IMR-90 (cell line): ENCODE measurements around the gene CYB5A. TPM values are rescaled to one million over a fixed set of nuclear protein-coding genes. Genes with fewer than 3 reads are reported as not detected.

Source experiments
- ATAC-seq: fragments of 200-7000 bp; cut with Tn5 transposase; 2 replicates; pipeline ENCODE4 v1.9.1; 2020; ENCODE audit warnings: low read depth, mild to moderate bottlenecking, moderate library complexity
- BruUV-seq: library from RNA; stranded (reverse); fragments of 400-500 nt; replicated peaks from 2 replicates; lab custom pipeline; 2021; lab: Mats Ljungman, UMichigan
- CTCF ChIA-PET: fragments of 300-600 bp; formaldehyde crosslinking; extraction: SDS; loops from one replicate; lab custom pipeline; 2021; ENCODE audit warnings: antibody characterized with exemption; lab: Yijun Ruan, JAX
- POLR2A ChIA-PET: fragments of 300-600 bp; sonication (Branson Sonifier 250); formaldehyde crosslinking; loops from one replicate; lab custom pipeline; 2022; ENCODE audit warnings: antibody characterized with exemption; ENCODE audit not compliant: unreplicated experiment; lab: Charles Lee
- DNase-seq: peaks from one replicate; pipeline ENCODE4 v3.0.0; 2013
- H2AFZ ChIP-seq: replicated peaks from 2 replicates; pipeline ENCODE3; 2013; ENCODE audit warnings: low read length, mild to moderate bottlenecking; ENCODE audit not compliant: poor library complexity
- H2AK5ac ChIP-seq: 2 replicates; pipeline ENCODE4 v1.6.1; 2013; ENCODE audit warnings: low read depth, low read length, inconsistent platforms
- H2AK9ac ChIP-seq: replicated peaks from 2 replicates; pipeline ENCODE3; 2013; ENCODE audit warnings: mild to moderate bottlenecking, low read depth, low read length, moderate library complexity; ENCODE audit not compliant: poor library complexity
- H2BK120ac ChIP-seq: 2 replicates; pipeline ENCODE4 v1.6.1; 2013; ENCODE audit warnings: low read depth, low read length, inconsistent platforms
- H2BK15ac ChIP-seq: 3 replicates; pipeline ENCODE4 v1.6.1; 2013; ENCODE audit warnings: low read depth, low read length, inconsistent platforms
- H2BK20ac ChIP-seq: 2 replicates; pipeline ENCODE4 v1.6.1; 2013; ENCODE audit warnings: low read depth, mild to moderate bottlenecking, inconsistent platforms, low read length, moderate library complexity
- H2BK5ac ChIP-seq: 2 replicates; pipeline ENCODE4 v1.6.1; 2013; ENCODE audit warnings: mild to moderate bottlenecking, low read depth, low read length, inconsistent platforms; ENCODE audit not compliant: poor library complexity, severe bottlenecking
- H3K14ac ChIP-seq: replicated peaks from 2 replicates; pipeline ENCODE4 v1.6.1; 2013; ENCODE audit warnings: low read depth, low read length, inconsistent platforms
- H3K18ac ChIP-seq: 2 replicates; pipeline ENCODE4 v1.6.1; 2013; ENCODE audit warnings: low read depth, low read length, control low read depth
- H3K23ac ChIP-seq: 2 replicates; pipeline ENCODE4 v1.6.1; 2013; ENCODE audit warnings: low read depth, low read length, inconsistent platforms
- H3K27ac ChIP-seq: 2 replicates; pipeline ENCODE4 v1.5.1; 2013; ENCODE audit warnings: mild to moderate bottlenecking, control low read depth, low read length; ENCODE audit not compliant: insufficient read depth
- H3K27me3 ChIP-seq: 2 replicates; pipeline ENCODE4 v1.6.1; 2013; ENCODE audit warnings: low read length; ENCODE audit not compliant: control insufficient read depth, insufficient read depth
- H3K36me3 ChIP-seq: 2 replicates; pipeline ENCODE4 v1.6.1; 2013; ENCODE audit warnings: low read length, mixed read lengths; ENCODE audit not compliant: control insufficient read depth, insufficient read depth
- H3K4ac ChIP-seq: 2 replicates; pipeline ENCODE4 v1.6.1; 2013; ENCODE audit warnings: low read depth, low read length, inconsistent platforms
- H3K4me1 ChIP-seq: 2 replicates; pipeline ENCODE4 v1.6.1; 2013; ENCODE audit warnings: low read length, mixed read lengths; ENCODE audit not compliant: control insufficient read depth, insufficient read depth
- H3K4me2 ChIP-seq: 2 replicates; pipeline ENCODE4 v1.6.1; 2013; ENCODE audit warnings: low read depth, mild to moderate bottlenecking, control low read depth, low read length, moderate library complexity
- H3K4me3 ChIP-seq: 2 replicates; pipeline ENCODE4 v1.5.1; 2013; ENCODE audit warnings: low read depth, mild to moderate bottlenecking, control low read depth, low read length, moderate library complexity; ENCODE audit not compliant: insufficient read depth
- H3K56ac ChIP-seq: 2 replicates; pipeline ENCODE4 v1.6.1; 2013; ENCODE audit warnings: low read length, inconsistent platforms; ENCODE audit not compliant: insufficient read depth; ENCODE audit errors: extremely low read depth
- H3K79me1 ChIP-seq, 2 experiments: 2 replicates each; pipeline ENCODE4 v1.6.1; 2013; ENCODE audit warnings: low read length in 2 of 2, inconsistent platforms in 1 of 2, low read depth in 1 of 2
- H3K9ac ChIP-seq: 2 replicates; pipeline ENCODE4 v1.6.1; 2013; ENCODE audit warnings: low read depth, low read length, control low read depth
- H3K9me1 ChIP-seq: 2 replicates; pipeline ENCODE4 v1.6.1; 2013; ENCODE audit warnings: low read length, inconsistent platforms; ENCODE audit not compliant: insufficient read depth
- H3K9me3 ChIP-seq: 2 replicates; pipeline ENCODE4 v1.6.1; 2013; ENCODE audit warnings: low read length; ENCODE audit not compliant: control insufficient read depth, insufficient read depth
- H4K20me1 ChIP-seq: 2 replicates; pipeline ENCODE4 v1.6.1; 2013; ENCODE audit warnings: low read length, inconsistent platforms; ENCODE audit not compliant: insufficient read depth
- H4K5ac ChIP-seq: 2 replicates; pipeline ENCODE4 v1.6.1; 2013; ENCODE audit warnings: mild to moderate bottlenecking, low read depth, low read length, control low read depth
- H4K8ac ChIP-seq, 2 experiments: 2 replicates each; pipeline ENCODE4 v1.6.1; 2013; ENCODE audit warnings: low read depth in 2 of 2, low read length in 2 of 2, control low read depth in 1 of 2, inconsistent platforms in 1 of 2
- H4K91ac ChIP-seq: 2 replicates; pipeline ENCODE4 v1.6.1; 2013; ENCODE audit warnings: low read depth, low read length, inconsistent platforms; ENCODE audit not compliant: insufficient read depth
- BHLHE40 ChIP-seq: fragments of 150-350 bp; IDR thresholded peaks from 2 replicates; pipeline ENCODE4 v1.6.1; 2016; ENCODE audit warnings: mild to moderate bottlenecking, low read depth, low read length
- CEBPB ChIP-seq: IDR thresholded peaks from 2 replicates; pipeline ENCODE4 v1.6.1; 2012; ENCODE audit warnings: low read depth, low read length, improper control_type of control experiment
- CHD1 ChIP-seq: IDR thresholded peaks from 2 replicates; pipeline ENCODE4 v1.6.1; 2012; ENCODE audit warnings: low read depth, low read length, improper control_type of control experiment
- CTCF ChIP-seq: conservative IDR thresholded peaks from 2 replicates; pipeline ENCODE4 v1.5.1; 2012; ENCODE audit warnings: mild to moderate bottlenecking, low read depth, low read length, improper control_type of control experiment
- ELK1 ChIP-seq: fragments of 150-350 bp; IDR thresholded peaks from 2 replicates; pipeline ENCODE4 v1.6.1; 2016; ENCODE audit warnings: low read depth, mild to moderate bottlenecking, low read length, moderate library complexity, borderline replicate concordance
- FOS ChIP-seq: fragments of 150-350 bp; IDR thresholded peaks from 2 replicates; pipeline ENCODE4 v1.6.1; 2016; ENCODE audit warnings: low read depth, low read length
- MAFK ChIP-seq: IDR thresholded peaks from 2 replicates; pipeline ENCODE4 v1.6.1; 2012; ENCODE audit warnings: low read depth, low read length, improper control_type of control experiment
- MAZ ChIP-seq: IDR thresholded peaks from 2 replicates; pipeline ENCODE4 v1.6.1; 2012; ENCODE audit warnings: low read depth, mild to moderate bottlenecking, low read length, improper control_type of control experiment, moderate library complexity, borderline replicate concordance
- MXI1 ChIP-seq: IDR thresholded peaks from 2 replicates; pipeline ENCODE4 v1.6.1; 2012; ENCODE audit warnings: low read depth, mild to moderate bottlenecking, low read length, moderate library complexity, borderline replicate concordance
- NFE2L2 ChIP-seq: fragments of 150-350 bp; IDR thresholded peaks from 2 replicates; pipeline ENCODE4 v1.6.1; 2016; ENCODE audit warnings: low read depth, mild to moderate bottlenecking, low read length
- POLR2A ChIP-seq: IDR thresholded peaks from 2 replicates; pipeline ENCODE4 v1.6.1; 2012; ENCODE audit warnings: mild to moderate bottlenecking, low read depth, low read length
- RAD21 ChIP-seq: IDR thresholded peaks from 2 replicates; pipeline ENCODE4 v1.6.1; 2012; ENCODE audit warnings: low read length, improper control_type of control experiment
- RCOR1 ChIP-seq: IDR thresholded peaks from 2 replicates; pipeline ENCODE4 v1.6.1; 2012; ENCODE audit warnings: mild to moderate bottlenecking, low read length, improper control_type of control experiment; ENCODE audit not compliant: insufficient replicate concordance
- RFX5 ChIP-seq: IDR thresholded peaks from 2 replicates; pipeline ENCODE4 v1.8.0; 2012; ENCODE audit warnings: low read depth, mild to moderate bottlenecking, low read length, moderate library complexity
- SMC3 ChIP-seq: fragments of 150-350 bp; IDR thresholded peaks from 2 replicates; pipeline ENCODE4 v1.6.1; 2016; ENCODE audit warnings: low read depth, mild to moderate bottlenecking, antibody characterized with exemption, low read length, moderate library complexity
- USF2 ChIP-seq: fragments of 150-350 bp; IDR thresholded peaks from 2 replicates; pipeline ENCODE4 v1.6.1; 2017; ENCODE audit warnings: mild to moderate bottlenecking, antibody characterized with exemption, low read length, low read depth
- WGBS, 2 experiments: methylation state at CpG; one replicate each; pipeline versions ENCODE4 v1.1.5 to v1.1.7; 2013; ENCODE audit warnings: missing lambda C conversion rate in 2 of 2; ENCODE audit not compliant: insufficient read length in 1 of 2; ENCODE audit errors: extremely low coverage in 2 of 2; 5-methylcytosine and 5-hydroxymethylcytosine counted together
- dilution Hi-C: fragments of 300-500 bp; cut with HindIII; formaldehyde crosslinking; loops from one replicate; pipeline ENCODE4 v1.14.3; 2018; ENCODE audit warnings: low sequenced_read_pairs; ENCODE audit not compliant: unreplicated experiment
- in situ Hi-C: fragments of 300-500 bp; cut with MboI; formaldehyde crosslinking; loops from 3 replicates; pipeline ENCODE4 v1.14.3; 2019; ENCODE audit warnings: low sequenced_read_pairs, inconsistent platforms, mixed read lengths
- intact Hi-C: fragments of 100-400 bp; cut with micrococcal nuclease; formaldehyde crosslinking; loops from 2 replicates; pipeline ENCODE4 v1.10.0; 2022
- polyA plus RNA-seq, 3 experiments: library from polyadenylated mRNA; depleted of rRNA; stranded (reverse); fragments of >200 nt; gene quantifications; 2 replicates each; pipeline ENCODE4 v1.2.3, GENCODE V29; 2012; ENCODE audit warnings: low replicate concordance in 1 of 3
- total RNA-seq: library from RNA; depleted of rRNA; stranded (reverse); fragments of >200 nt; gene quantifications from 2 replicates; pipeline ENCODE4 v1.2.3, GENCODE V29; 2012

CYB5A gene
- total and polyA plus RNA-seq, 2 of the 4 experiments (the other 2 are of a cell fraction): 13.4 to 47.9 TPM

GRCh38 chr18:74283646-74284045 lies 8.1 kb downstream of the CYB5A start:
- H3K4me1 ChIP-seq: peaks cover 11% of the 10 kb centered on the region
- H2BK20ac ChIP-seq: no peak overlapping the region
- H2AK5ac ChIP-seq: no peak overlapping the region
- no peak overlapping the region for H2BK15ac ChIP-seq
- no peak overlapping the region for H3K18ac ChIP-seq
- ChIA-PET POLR2A (no interaction called here), CTCF (no interaction called here)
- H3K4me2 ChIP-seq: no peak overlapping the region
- H3K9me1 ChIP-seq: peaks cover 16% of the 10 kb centered on the region
- no peak overlapping the region for H4K5ac ChIP-seq
- no peak overlapping the region for H3K4me3 ChIP-seq
- dilution Hi-C loops: no loop called here
- no peak overlapping the region for H2AK9ac ChIP-seq
- no peak overlapping the region for H4K8ac ChIP-seq
- no TSS peak for BruUV-seq
- H4K91ac ChIP-seq: no peak overlapping the region
- H3K9me3 ChIP-seq: no peaks in the 10 kb centered on the region
- TF ChIP-seq FOS (no peak), MAFK (no peak), POLR2A (no peak), USF2 (no peak), MAZ (no peak), MXI1 (no peak), NFE2L2 (no peak), RAD21 (no peak), CEBPB (no peak), RFX5 (no peak), SMC3 (no peak), BHLHE40 (no peak), CHD1 (no peak), CTCF (no peak), ELK1 (no peak), RCOR1 (no peak)
- H3K4ac ChIP-seq: no peak overlapping the region
- DNase-seq (no peak), ATAC-seq (no peak)
- no peak overlapping the region for H3K23ac ChIP-seq
- intact Hi-C loops: no loop called here
- no peak overlapping the region for H2AFZ ChIP-seq
- peaks cover 16 to 58% of the 10 kb centered on the region in 2 experiments for H3K79me1 ChIP-seq
- no peak overlapping the region for H3K9ac ChIP-seq
- H3K27ac ChIP-seq: no peak overlapping the region
- no peak overlapping the region for H3K14ac ChIP-seq
- H3K27me3 ChIP-seq: no peaks in the 10 kb centered on the region
- WGBS, 2 experiments: 100% methylated on average over 1 of the region's 10 CpGs; no CpG with 5 or more reads in 1 of the 2 experiments
- H2BK120ac ChIP-seq: no peak overlapping the region
- in situ Hi-C loops: no loop called here
- H4K20me1 ChIP-seq: peaks cover 6% of the 10 kb centered on the region; the same call in 1 of the 2 replicates
- H3K36me3 ChIP-seq: no peaks in the 10 kb centered on the region
- H2BK5ac ChIP-seq: no peak overlapping the region
- no peak overlapping the region for H3K56ac ChIP-seq
